GM18909 (cell line): ENCODE data around the gene PPAN.

Experiments used
- ATAC-seq: cut with Tn5 transposase; IDR thresholded peaks from one replicate; pipeline ENCODE4 v1.9.1; 2021; ENCODE audit warnings: mild to moderate bottlenecking; ENCODE audit not compliant: unreplicated experiment, poor library complexity

Gene PPAN, protein sequence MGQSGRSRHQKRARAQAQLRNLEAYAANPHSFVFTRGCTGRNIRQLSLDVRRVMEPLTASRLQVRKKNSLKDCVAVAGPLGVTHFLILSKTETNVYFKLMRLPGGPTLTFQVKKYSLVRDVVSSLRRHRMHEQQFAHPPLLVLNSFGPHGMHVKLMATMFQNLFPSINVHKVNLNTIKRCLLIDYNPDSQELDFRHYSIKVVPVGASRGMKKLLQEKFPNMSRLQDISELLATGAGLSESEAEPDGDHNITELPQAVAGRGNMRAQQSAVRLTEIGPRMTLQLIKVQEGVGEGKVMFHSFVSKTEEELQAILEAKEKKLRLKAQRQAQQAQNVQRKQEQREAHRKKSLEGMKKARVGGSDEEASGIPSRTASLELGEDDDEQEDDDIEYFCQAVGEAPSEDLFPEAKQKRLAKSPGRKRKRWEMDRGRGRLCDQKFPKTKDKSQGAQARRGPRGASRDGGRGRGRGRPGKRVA

DNA sequence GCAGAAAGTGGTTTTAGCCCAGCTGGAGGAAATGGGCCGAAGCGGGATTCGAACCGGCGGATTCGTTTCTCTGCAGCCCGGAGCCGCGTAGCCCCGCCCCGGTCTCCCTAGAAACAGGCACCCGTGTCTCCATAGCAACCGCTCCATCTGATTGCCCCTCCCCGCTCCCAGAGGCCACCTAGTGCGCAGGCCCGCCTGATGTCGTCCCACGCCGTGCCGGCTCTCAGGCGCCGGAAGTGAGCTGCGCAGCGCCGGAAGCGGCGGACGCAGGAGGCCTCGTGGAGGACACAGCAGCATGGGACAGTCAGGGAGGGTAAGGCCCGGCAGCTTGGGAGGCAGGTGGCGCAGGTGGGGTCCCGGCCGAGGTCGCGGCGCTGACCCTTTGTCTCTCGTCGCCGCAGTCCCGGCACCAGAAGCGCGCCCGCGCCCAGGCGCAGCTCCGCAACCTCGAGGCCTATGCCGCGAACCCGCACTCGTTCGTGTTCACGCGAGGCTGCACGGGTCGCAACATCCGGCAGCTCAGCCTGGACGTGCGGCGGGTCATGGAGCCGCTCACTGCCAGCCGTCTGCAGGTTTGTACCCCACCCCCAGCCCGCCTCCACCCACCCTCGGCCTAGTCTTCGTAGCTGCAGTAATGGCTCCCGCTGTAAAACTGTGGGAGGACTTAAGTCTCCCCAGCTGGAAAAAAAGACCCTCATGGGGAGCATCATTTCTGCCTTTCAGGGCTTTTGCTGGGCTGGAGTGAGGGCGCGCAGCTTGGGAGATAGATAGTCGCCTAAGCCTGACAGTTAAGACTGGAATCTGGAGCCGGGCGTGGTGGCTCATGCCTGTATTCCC lies at the start of gene PPAN:
Gene PPAN (plus strand): TSS at position 263 of the 837 bp plus-strand sequence. CDS start 33 bp downstream, at position 296.
- peak; percentile 55 for ATAC-seq

DNA sequence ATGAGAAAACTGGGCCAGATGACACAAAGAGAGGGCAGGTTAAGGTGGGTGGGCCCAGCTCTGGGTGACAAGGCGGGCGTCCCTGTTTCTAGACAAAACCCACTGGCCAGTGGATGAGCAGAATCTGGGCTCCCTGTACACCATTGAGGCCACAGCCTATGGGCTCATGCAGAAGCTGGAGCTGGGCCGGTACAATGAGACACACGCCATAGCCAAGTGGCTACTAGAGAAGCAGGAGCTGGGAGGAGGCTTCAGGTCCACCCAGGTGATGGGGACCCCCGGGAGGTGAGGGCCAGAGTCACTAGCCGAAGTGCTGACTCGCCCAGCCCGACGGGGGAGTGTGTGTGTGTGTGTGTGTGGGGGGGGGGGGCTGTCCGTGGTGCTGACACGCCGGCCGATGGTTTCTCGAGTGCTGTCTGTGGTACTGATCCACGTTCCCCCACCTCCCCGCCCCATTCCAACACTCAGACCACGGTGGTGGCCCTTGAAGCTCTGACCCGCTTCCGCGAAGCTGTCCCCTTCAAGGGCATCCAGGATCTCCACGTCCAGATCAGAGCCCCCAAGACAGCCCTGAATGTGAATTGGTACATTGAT lies 44.3 kb upstream of the PPAN start:
- ATAC-seq = no peak

DNA sequence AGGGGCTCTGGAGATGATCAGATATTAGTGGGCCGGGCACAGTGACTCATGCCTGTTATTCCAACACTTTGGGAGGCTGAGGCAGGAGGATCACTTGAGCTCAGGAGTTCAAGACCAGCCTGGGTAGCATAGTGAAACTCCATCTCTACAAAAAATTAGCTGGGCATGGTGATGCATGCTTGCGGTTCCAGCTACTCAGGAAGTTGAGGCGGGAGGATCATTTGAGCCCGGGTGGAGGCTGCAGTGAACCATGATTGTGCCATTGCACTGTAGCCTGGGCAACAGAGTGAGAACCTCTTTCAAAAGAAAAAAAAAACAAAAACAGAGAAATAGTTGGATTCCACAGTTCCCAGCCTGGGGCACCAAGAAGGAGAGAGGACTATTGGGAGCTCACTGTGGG lies 38.0 kb upstream of the PPAN start:
- no peak for ATAC-seq

DNA sequence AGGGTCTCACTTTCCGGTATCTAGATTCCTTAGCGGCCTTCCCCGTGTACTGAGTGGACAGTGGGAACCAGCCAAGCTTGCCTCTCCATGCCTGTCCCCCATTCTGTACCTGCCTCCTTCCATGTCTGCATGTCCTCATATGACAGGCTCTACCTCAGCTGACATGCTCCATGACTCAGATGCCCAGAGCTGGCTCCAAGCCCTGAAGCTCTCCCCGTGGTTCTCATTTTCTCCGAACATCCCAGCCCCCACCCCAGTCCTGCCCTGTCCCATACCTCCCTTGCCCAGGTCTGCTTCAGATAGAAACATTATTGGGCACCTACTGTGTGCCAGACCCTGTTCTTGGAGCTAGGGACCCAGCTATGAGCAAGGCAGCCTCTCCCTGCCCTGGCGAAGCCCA lies 37.1 kb upstream of the PPAN start:
- ATAC-seq = no peak

DNA sequence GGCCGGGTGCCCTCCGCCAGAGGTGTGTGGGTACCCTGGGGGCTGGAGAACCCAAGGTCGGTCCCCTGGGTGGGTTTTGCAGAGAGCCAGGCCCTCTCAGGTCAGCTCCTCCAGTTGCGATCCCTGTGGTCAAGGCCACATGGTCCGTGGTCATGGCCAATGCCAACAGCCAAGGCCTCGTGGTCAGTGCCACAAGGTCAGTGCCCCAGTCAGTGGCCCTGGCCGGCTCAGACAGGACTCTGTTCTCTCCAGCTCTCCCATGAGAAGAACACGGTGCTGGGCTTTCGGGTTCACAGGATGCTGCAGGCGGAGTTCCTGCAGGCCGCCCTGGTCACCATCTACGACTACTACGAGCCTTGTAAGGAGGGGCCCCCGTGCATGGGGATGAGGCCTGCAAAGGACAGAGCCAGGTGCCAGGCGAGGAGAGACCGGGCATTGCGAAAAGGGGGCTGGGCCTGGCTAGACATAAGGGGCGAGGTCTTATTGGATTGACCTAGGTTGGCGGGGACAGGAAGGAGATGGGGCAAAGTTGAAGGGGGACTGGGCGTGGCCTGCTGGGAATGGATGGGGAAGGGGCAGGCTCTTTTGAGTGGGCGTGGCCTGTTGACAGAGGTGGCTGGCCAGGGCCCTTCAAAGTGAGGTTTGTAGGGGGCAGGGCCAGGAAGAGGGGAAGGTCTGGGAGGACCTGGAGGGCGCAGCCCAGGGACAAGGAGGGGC lies 35.3 kb upstream of the PPAN start:
- no peak for ATAC-seq

DNA sequence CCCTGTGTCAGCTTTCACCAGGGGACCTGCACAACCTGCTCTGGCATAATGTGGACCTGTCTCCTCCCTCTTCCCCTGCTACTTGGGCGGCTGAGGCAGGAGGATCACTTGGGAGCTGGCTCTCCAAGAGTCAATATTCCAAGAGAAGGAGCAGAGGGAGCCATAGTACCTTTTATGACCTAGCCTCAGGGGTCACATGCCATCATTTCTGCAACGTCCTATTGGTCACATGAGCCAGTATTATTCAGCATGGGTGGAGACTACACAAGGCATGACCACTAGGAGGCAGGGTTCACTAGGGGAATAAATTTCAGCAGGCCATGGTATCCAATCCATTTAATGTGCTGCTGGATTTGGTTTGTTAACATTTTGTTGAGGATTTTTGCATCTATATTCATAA lies 32.0 kb upstream of the PPAN start:
- ATAC-seq = no peak

DNA sequence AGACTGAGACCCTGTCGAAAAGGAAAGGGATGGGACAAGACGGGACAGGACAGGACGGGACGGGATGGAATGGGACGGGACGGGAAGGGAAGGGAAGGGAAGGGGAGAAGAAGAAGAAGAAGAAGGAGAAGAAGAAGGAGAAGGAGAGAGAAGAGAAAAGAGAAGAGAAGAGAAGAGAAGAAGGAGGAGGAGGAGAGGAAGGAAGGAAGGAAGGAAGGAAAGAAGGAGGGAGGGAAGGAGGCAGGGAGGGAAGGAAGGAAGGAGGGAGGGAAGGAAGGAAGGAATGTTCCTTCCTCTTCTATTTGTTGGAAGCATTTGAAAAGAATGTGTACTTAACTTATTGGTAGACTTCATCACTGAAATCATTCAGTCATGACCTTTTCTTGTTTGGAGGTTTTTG lies 29.6 kb upstream of the PPAN start:
- no peak for ATAC-seq

DNA sequence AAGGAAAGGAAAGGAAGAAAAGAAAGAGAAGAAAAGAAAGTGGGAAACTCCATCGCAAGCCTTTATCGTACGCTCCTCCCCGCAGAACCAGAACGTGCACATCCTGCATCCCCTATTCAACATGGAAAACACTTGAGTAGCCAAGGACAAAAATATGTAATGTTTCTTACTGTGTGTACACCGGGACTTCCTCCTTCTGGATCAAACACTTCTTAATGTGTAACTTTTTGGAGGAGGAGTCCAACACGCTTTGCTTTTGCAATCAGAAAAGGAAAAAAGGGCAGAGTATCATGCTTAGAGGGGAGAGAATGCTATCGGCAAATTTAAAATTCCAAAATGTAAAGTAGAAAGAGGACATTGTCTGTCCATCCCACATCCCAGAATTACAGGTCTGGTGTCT lies 27.8 kb upstream of the PPAN start:
- no peak for ATAC-seq

DNA sequence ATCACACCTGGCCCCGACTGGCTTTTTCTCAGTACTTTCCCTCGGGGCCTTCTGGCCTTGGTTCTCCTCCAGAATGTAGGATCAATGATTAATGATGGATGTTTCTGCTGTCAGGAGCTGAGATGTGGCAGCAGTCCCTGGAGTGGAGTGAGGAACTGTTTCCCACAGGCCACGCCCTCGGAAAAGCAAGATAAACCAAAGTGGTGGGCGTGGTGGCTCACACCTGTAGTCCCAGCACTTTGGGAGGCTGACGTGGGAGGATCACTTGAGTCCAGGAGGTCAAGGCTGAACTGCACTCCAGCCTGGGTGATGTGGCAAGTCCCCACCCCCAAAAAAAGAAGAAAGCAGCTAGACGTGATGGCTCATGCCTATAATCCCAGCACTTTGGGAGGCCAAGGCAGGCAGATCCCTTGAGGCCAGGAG lies 27.1 kb upstream of the PPAN start:
- ATAC-seq = no peak

DNA sequence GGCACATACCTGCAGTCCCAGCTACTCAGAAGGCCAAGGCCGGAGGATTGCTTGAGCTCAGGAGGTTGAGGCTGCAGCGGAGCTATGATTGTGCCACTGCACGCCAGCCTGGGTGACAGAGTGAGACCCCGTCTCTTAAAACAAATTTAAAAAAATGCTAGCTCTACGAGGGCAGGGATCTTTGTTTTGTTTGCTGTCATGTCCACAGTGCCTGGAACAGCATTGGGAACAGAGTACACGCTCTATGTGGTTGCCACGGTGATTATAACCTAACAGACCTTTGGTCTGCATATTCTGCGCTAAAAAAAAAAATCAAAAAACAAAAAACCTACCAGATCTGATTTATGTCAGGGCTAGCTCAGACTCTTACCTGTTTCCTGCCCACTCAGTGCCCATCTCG lies 22.3 kb upstream of the PPAN start:
- ATAC-seq = no peak

DNA sequence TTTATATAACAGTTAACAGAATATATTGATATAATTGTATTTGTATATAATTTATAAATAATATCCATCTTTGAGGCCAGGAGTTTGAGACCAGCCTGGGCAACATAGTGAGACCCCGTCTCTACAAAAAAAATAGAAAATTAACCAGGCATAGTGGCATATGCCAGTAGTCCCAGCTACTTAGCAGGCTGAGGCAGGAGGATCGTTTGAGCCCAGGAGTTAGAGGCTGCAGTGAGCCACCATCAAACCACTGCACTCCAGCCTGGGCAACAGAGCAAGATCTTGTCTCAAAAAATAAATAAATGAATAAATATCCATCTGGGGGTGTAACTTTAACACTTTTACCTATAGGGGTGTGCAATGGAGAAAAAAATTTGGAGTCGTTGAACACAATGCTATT lies 21.4 kb upstream of the PPAN start:
- no peak for ATAC-seq

DNA sequence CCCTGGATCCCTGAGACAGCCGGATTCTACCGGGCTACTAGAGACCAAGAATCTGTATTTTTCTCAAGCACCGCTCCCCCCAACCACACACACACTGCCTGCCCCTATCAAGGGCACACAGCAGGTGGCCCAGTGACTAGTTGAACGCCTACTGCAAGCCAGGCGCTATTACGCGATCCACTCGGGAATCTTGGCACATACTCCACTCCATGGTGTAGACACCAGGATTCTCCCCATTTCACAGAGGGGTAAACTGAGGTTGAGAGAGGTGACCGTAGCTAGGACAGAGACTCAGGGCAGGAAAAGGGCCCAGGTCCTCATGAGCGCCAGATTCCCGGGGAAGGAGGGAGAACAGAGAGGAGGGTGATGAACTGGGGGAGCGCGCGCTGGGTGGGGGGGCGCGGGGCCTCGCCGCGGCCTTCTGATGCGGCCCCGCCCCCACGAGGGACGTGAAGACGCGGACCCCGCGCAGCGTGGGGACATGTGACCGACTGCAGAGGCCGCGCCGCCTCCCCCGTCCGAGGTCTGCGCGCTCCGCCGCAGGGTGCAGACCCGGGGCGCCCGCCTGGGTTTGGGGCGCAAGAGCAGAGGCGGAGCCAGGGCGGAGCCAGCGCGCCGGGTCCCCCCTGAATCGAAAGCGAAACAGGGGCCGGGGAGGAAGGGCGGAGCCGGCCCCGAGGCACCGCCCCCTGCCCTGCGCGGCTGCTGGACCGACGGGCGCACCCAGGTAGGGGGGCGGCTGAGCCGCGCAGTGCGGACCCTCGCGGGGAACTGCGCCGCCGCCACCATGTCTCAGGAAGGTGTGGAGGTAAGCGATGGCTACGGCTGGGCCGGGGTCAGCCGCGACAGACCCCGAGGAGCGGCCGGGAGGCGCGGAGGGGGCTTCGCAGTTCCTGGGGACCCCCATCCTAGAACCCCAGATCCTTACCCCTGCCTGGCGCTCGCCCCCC lies 20.2 kb upstream of the PPAN start, which contains the start of gene SHFL:
Gene SHFL (plus strand): TSS at position 677 of the 950 bp plus-strand sequence. CDS start 111 bp downstream, at position 788.
- ATAC-seq = peak; percentile 85

DNA sequence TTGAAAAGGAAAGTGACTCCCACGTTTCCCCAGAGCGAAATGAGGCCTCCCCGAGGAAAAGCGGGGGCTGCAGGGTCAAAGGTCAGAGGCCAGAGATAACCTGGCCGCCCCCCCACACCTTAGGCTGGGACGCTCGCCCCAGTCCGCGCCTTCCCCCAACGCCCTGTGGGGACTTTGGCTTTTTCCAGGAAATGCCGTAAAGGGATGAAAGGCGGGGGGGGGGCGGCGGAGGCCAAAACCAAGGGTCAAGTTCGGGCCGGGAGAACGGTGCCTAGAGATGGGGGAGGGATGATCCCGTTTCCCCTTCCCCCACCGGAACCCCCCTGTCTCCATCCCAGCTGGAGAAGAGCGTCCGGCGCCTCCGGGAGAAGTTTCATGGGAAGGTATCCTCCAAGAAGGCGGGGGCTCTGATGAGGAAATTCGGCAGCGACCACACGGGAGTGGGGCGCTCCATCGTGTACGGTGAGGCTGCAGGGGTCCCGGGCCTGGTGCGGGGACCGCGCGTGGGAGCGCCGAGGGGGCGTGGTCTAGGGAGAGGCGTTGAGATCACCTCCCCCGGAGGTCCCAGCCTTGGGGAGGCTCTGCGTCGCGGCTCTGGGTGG lies 19.5 kb upstream of the PPAN start:
- peak; percentile 4 for ATAC-seq

DNA sequence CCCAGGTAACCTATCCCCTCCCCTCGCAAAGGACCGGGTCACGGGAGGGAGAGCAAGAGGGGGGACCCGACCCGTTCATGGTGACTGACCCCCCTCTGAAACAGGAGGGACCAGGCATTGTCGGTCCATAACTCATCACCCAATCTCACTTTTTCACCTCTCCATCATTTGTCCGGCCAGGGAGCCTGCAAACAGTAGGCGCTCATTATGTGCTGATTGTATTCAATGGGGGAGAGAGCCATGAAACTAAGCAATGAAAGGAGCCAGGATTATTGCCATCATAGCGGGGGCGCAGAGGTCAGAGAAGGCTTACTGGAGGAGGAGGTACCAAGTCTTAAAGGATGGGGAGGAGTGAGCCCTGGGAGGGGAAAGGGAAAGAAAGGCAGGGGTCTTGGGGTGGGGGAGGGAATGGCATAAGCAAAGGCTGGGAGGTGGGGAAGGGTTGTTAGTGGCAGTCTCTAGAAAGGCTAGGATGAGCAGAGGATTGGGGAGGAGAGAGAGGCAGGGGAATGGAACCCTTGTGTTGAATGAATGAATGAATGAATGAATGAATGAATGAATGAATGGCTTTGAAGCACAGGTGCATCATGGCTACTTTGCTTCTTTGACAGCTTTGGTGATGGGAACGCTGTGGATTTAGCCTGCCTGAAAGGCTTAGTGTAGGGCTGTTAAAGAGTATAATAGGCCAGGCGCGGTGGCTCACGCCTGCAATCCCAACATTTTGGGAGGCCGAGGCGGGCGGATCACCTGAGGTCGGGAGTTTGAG lies 18.7 kb upstream of the PPAN start:
- ATAC-seq = no peak

DNA sequence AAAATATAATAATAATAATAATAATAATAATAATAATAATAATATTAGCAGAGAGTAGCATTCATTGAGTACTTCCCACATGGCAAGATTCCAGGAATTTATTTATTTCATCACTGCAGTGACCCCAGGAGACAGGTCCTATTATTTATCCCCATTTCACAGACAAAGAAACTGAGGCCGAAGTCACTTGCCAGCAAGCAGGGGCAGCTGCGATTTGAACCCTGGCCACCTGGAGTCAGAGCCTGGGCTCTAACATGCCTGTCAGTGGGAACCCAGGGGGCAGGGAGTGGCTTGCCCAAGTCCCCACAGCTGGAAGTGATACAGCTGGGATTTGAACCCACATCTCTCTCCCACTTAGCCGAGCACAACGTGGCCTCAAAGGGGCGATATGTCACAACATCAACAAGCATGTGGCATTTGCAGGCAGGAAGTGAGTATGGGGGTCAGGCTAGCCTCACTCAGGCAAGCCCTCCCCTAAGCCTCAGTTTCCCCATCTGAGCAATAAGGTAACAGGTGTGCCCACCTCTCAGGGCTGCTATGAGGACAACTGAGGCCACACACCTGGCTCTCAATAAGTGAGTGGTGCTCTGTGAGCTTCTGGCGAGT lies 17.1 kb upstream of the PPAN start:
- ATAC-seq = no peak

DNA sequence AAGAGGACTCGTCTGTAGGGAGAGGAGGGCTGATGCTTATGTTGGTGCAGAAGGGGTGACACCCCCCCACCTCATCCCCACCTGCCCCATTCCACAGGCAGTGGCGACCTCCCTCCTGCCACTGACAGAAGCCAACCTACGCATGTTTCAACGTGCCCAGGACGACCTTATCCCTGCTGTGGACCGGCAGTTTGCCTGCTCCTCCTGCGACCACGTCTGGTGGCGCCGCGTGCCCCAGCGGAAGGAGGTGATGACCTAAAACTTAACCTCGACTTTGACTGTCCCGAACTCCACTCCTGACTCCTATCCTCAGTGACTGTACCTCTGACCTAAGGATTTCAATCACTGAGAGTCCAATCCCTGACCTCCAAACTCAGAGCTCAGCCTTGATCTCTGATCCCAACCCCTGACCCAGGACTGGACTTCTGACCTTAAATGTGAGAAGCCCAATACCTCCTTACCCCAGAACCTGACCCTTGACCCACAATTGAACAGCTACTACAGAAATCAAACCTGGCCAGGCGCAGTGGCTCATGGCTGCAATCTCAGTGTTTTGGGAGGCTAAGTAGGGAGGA lies 16.3 kb upstream of the PPAN start:
- ATAC-seq = no peak

DNA sequence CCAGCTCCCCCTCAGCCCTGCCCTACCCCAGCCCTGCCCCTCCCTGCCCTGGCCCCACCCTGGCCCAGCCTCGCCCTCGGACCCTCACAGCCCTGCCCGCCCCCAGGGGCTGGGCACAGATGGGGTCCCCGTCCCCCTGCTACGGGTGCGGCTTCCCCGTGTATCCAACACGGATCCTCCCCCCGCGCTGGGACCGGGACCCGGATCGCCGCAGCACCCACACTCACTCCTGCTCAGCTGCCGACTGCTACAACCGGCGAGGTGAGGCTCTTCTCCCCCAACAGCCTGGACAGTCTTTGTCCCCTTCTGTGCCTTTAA lies 14.8 kb upstream of the PPAN start:
- ATAC-seq = no peak
